KMS-11 (cell line): Measurements from ENCODE around the gene DISP3.

Experiments
- H2AFZ ChIP-seq: fragments of 200-600 bp; sonication (generic); 2 replicates; pipeline ENCODE4 v1.6.1; 2016; ENCODE audit warnings: antibody characterized with exemption, mixed run types, low read depth
- H3K27ac ChIP-seq: fragments of 200-600 bp; sonication (generic); 2 replicates; pipeline ENCODE4 v1.6.1; 2016; ENCODE audit warnings: mild to moderate bottlenecking, mixed run types
- H3K27me3 ChIP-seq: fragments of 200-600 bp; sonication (generic); 2 replicates; pipeline ENCODE4 v1.6.1; 2017; ENCODE audit warnings: mild to moderate bottlenecking, low read depth, mixed run types, moderate library complexity; ENCODE audit not compliant: insufficient read depth
- H3K36me3 ChIP-seq: fragments of 200-600 bp; sonication (generic); 2 replicates; pipeline ENCODE4 v1.6.1; 2017; ENCODE audit warnings: mild to moderate bottlenecking, mixed run types; ENCODE audit not compliant: insufficient read depth
- H3K4me1 ChIP-seq: fragments of 200-600 bp; sonication (generic); 2 replicates; pipeline ENCODE4 v1.6.1; 2016; ENCODE audit warnings: mild to moderate bottlenecking, low read depth, mixed run types; ENCODE audit not compliant: poor library complexity, severe bottlenecking
- H3K4me2 ChIP-seq: fragments of 200-600 bp; sonication (generic); 2 replicates; pipeline ENCODE4 v1.7.0; 2016; ENCODE audit warnings: mild to moderate bottlenecking, mixed run types
- H3K4me3 ChIP-seq: fragments of 200-600 bp; sonication (generic); IDR thresholded peaks from 2 replicates; pipeline ENCODE4 v1.6.1; 2017; ENCODE audit warnings: low read depth, low read length, mixed read lengths; ENCODE audit not compliant: insufficient read depth
- H3K79me2 ChIP-seq: fragments of 200-600 bp; sonication (generic); 2 replicates; pipeline ENCODE4 v1.6.1; 2016; ENCODE audit warnings: low read depth, mixed run types; ENCODE audit not compliant: insufficient read depth
- H3K9ac ChIP-seq: fragments of 200-600 bp; sonication (generic); 2 replicates; pipeline ENCODE4 v1.6.1; 2016; ENCODE audit warnings: mild to moderate bottlenecking, mixed run types
- H4K20me1 ChIP-seq: fragments of 200-600 bp; sonication (generic); 2 replicates; pipeline ENCODE4 v1.6.1; 2016; ENCODE audit warnings: mild to moderate bottlenecking, mixed run types; ENCODE audit not compliant: insufficient read depth
- TF ChIP-seq, protein P1 (sequence below): fragments of 200-600 bp; sonication (generic); conservative IDR thresholded peaks from 2 replicates; pipeline ENCODE4 v1.6.1; 2017; ENCODE audit warnings: low read depth, mild to moderate bottlenecking, antibody characterized with exemption, low read length, moderate library complexity, mixed read lengths

Gene DISP3

DNA sequence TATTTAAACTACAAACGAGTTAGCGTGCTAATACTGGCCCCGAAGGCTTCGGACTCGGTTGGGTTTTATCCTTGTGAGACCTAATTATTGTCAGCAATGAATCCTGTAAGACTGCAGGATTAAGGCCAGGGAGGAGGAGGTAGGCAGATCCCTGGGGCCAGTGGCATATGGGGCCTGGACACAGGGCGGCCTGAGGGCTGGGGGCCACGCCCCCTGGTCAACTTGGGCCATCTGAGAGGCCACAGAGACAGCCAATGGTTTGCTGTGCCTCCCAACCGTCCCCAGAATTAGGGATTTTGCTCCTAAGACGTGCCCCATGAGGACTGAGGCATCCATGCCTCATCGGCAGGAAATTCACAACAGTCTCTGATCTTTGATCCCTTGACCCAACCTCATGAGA is 31.1 kb upstream of the DISP3 start:
- Histone ChIP-seq H3K4me2 (no peak overlapping the region), H2AFZ (no peak overlapping the region), H3K27me3 (peaks cover 98% of the 10 kb centered on the region), H3K4me1 (no peaks in the 10 kb centered on the region), H4K20me1 (no peaks in the 10 kb centered on the region), H3K36me3 (no peaks in the 10 kb centered on the region), H3K27ac (no peak overlapping the region), H3K79me2 (no peaks in the 10 kb centered on the region), H3K9ac (no peak overlapping the region), H3K4me3 (no peak overlapping the region)
- TF ChIP-seq, protein P1, sequence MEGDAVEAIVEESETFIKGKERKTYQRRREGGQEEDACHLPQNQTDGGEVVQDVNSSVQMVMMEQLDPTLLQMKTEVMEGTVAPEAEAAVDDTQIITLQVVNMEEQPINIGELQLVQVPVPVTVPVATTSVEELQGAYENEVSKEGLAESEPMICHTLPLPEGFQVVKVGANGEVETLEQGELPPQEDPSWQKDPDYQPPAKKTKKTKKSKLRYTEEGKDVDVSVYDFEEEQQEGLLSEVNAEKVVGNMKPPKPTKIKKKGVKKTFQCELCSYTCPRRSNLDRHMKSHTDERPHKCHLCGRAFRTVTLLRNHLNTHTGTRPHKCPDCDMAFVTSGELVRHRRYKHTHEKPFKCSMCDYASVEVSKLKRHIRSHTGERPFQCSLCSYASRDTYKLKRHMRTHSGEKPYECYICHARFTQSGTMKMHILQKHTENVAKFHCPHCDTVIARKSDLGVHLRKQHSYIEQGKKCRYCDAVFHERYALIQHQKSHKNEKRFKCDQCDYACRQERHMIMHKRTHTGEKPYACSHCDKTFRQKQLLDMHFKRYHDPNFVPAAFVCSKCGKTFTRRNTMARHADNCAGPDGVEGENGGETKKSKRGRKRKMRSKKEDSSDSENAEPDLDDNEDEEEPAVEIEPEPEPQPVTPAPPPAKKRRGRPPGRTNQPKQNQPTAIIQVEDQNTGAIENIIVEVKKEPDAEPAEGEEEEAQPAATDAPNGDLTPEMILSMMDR, result no peak

DNA sequence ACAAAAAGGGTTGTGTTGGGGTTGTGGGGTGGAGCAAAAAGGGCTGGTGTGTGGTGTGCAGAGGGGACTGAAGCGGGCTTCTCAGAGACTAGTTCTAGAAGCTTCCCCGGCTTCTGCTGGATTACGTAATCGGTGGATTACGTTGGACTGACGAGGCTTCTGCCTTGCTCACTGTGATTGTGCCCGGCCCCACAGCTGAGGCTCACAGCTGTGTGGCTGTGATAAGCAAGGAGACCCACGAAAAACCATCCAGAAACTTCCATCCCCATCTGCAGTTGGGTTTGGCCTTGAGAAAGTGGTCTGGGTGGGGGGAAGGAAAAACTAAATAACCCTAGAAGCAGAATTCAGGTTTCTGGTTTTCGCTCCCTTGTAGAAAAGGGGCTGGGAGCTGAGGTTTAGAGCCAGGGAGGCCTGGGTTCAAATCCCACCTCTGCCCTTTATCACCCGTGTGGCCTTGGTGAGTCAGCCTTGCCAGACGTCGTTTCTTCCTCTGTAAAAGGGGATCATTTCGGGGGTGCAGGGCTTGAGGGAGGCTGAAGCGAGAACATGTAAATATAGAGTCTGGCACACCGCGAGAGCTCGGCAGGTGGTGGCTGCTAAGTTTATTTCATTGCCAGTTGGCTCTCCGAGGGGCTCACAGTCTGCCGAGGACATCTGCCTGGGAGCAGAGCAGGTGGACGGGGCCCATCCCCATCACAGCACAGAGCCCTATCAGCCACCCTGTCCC is 30.4 kb upstream of the DISP3 start:
- H4K20me1 ChIP-seq, result no peaks in the 10 kb centered on the region
- H3K9ac ChIP-seq, result no peak overlapping the region
- TF ChIP-seq, protein P1, result no peak
- H3K4me1 ChIP-seq, result no peaks in the 10 kb centered on the region
- no peaks in the 10 kb centered on the region for H3K79me2 ChIP-seq
- peaks cover 99% of the 10 kb centered on the region for H3K27me3 ChIP-seq
- no peaks in the 10 kb centered on the region for H3K36me3 ChIP-seq
- no peak overlapping the region for H3K4me2 ChIP-seq
- H3K4me3 ChIP-seq, result no peak overlapping the region
- no peak overlapping the region for H2AFZ ChIP-seq
- no peak overlapping the region for H3K27ac ChIP-seq

DNA sequence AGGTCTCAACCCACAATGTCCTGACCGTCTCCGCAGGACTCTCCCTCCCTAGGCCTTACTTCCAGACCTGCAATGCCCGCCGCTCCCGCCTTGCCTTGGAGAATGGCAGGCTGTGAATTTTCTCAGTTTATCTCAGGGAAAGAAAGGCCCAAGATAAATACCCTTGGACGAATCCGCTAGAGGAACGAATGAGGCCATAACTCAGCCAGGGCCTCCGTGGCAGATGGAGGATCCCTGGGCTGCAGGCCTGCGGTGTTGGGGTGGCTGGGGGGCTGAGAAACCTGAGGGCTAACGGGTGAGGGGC is 29.9 kb upstream of the DISP3 start:
- Histone ChIP-seq H3K27ac (no peak overlapping the region), H3K27me3 (peaks cover 99% of the 10 kb centered on the region), H3K36me3 (no peaks in the 10 kb centered on the region), H3K4me1 (no peaks in the 10 kb centered on the region), H2AFZ (no peak overlapping the region), H4K20me1 (no peaks in the 10 kb centered on the region), H3K4me3 (no peak overlapping the region), H3K4me2 (no peak overlapping the region), H3K79me2 (no peaks in the 10 kb centered on the region), H3K9ac (no peak overlapping the region)
- TF ChIP-seq, protein P1, result no peak

DNA sequence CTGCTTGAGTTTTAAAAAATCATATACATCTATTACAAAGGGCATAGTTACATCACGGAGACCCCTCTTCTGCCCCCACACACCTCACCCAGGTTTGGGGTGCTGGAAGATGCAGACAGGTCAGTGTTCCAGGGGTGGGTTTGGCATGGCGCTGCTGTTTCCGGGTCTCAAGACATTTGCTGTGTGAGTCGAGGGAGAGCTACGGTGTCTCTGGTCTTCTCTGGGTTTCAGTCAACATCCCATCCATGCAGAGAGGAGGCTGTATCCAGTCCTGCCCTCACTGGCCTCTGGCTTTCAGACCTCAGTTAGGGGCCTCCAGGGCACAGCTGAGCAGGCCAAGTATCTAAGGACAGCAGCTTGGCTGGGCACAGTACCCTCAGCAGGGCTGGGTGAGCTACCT is 28.6 kb upstream of the DISP3 start:
- Histone ChIP-seq H3K36me3 (no peaks in the 10 kb centered on the region), H3K9ac (no peak overlapping the region), H2AFZ (no peak overlapping the region), H3K27me3 (peaks cover 99% of the 10 kb centered on the region), H3K27ac (no peak overlapping the region), H3K79me2 (no peaks in the 10 kb centered on the region), H3K4me1 (no peaks in the 10 kb centered on the region), H3K4me2 (no peak overlapping the region), H3K4me3 (no peak overlapping the region), H4K20me1 (no peaks in the 10 kb centered on the region)
- TF ChIP-seq, protein P1, result no peak
